Measurements from ENCODE around the gene TNFAIP8. TPM values are rescaled to one million over a fixed set of nuclear protein-coding genes. Genes with fewer than 3 reads are reported as not detected.
A peak's percentile ranks its signal among the peaks of the same experiment; 100 is the strongest.

TNFAIP8 gene
- total and polyA plus RNA-seq, 8 donors, result 5.7 to 14.2 (median 8.4) TPM

- intact Hi-C loops (cut with DNase I), result no loop called here
- Histone ChIP-seq H3K9me3 (no peaks in the 10 kb centered on the region), H3K27ac (no peak overlapping the region), H3K36me3 (no peaks in the 10 kb centered on the region), H3K4me3 (no peak overlapping the region), H3K27me3 (no peaks in the 10 kb centered on the region), H3K4me1 (peaks cover 2 to 15% (median 11%) of the 10 kb centered on the region in 3 donors)
- FAIRE-seq (no peak), DNase-seq (no peak), ATAC-seq (no peak)
- no peak for TF ChIP-seq CTCF (IDR thresholded peaks at IDR 0.05)
- 88 to 89% methylated on average over 4 of the region's 4 CpGs for WGBS, 2 donors
Observed at GRCh38 chr5:119332208-119332607, 23.6 kb upstream of the TNFAIP8 start.

DNA sequence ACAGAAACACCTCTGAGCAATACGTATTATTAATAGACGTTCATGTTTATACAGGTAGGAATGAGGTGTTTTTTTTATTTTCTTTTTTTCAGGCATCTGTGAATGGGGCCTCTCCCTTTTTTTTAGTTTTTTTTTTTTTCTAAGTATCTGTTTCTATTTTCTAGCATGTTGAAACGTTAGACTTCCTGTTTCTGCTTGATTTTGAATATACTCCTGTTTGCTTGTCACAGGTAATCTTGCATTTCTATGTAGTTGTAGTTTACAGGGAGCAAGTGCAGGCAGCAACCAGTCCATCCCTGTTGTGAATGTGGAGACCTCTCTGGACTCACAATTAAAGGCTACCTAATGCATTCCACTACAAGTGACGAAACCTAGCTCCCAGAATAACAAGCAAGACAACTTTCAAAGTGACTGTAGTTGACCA, 22.8 kb upstream of the TNFAIP8 start:
- Histone ChIP-seq H3K27me3 (no peaks in the 10 kb centered on the region), H3K4me1 (peaks cover 4 to 17% (median 9%) of the 10 kb centered on the region in 3 donors), H3K36me3 (no peaks in the 10 kb centered on the region), H3K27ac (peak overlapping the region in 1 of 4 donors; percentile 20), H3K4me3 (no peak overlapping the region), H3K9me3 (no peaks in the 10 kb centered on the region)
- DNase-seq (no peak), ATAC-seq (no peak), FAIRE-seq (no peak)
- whole genome bisulfite sequencing, 2 donors, result 48 to 51% methylated on average over 4 of the region's 4 CpGs
- intact Hi-C loops (cut with DNase I), result no loop called here
- TF ChIP-seq CTCF (IDR thresholded peaks at IDR 0.05), result no peak

GRCh38 chr5:119333421-119333851, 22.4 kb upstream of the TNFAIP8 start:
- no peak for TF ChIP-seq CTCF (IDR thresholded peaks at IDR 0.05)
- intact Hi-C loops (cut with DNase I), result no loop called here
- no peaks in the 10 kb centered on the region for H3K9me3 ChIP-seq
- WGBS, 2 donors, result 53 to 56% methylated on average over 5 of the region's 5 CpGs
- H3K4me3 ChIP-seq, result no peak overlapping the region
- peak overlapping the region in 1 of 4 donors; percentile 20 for H3K27ac ChIP-seq
- no peak for FAIRE-seq
- no peak for DNase-seq
- no peaks in the 10 kb centered on the region for H3K27me3 ChIP-seq
- no peak for ATAC-seq
- peaks cover 4 to 17% (median 6%) of the 10 kb centered on the region in 3 donors for H3K4me1 ChIP-seq
- H3K36me3 ChIP-seq, result no peaks in the 10 kb centered on the region

DNA sequence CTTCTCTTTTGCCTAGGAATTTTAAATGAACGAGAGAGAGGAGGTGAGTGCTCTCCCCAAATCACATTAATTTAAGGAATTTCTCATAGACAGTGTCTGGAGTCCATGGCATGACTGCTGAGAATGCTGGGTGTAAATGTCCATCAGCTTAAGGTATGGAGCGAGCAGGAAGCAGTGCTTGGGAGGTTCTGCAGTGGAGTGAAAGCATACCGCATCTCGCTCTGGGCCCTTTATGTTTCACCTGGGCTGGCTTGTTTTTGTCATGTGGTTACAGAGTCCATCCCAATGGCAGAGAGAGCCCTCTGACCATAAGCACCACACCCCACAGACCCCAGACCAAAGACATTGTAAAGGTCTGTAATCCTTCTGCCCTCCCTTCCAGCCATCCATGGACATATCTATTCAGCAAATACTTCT, 20.6 kb upstream of the TNFAIP8 start:
- intact Hi-C loops (cut with DNase I), result no loop called here

More for the DNA sequence above, 20.6 kb upstream of the TNFAIP8 start:
- no peaks in the 10 kb centered on the region for H3K36me3 ChIP-seq
- H3K27me3 ChIP-seq, result no peaks in the 10 kb centered on the region
- no peak overlapping the region for H3K4me3 ChIP-seq
- WGBS, 2 donors, result 58 to 59% methylated on average over 4 of the region's 4 CpGs
- ATAC-seq, result peak in 1 of 4 donors; percentile 4
- peak in 1 of 4 donors; percentile 7 for TF ChIP-seq CTCF (IDR thresholded peaks at IDR 0.05)
- DNase-seq, result no peak
- H3K27ac ChIP-seq, result no peak overlapping the region
- no peak for FAIRE-seq
- peaks cover 0 to 17% (median 4%) of the 10 kb centered on the region in 3 donors for H3K4me1 ChIP-seq
- H3K9me3 ChIP-seq, result no peaks in the 10 kb centered on the region
